Ishikawa (cell line): ENCODE results near the gene PIP4K2A.

Source experiments
- CEBPB ChIP-seq: IDR thresholded peaks from 2 replicates; pipeline ENCODE4 v1.6.1; 2012
- CREB1 ChIP-seq: IDR thresholded peaks from 2 replicates; pipeline ENCODE4 v1.6.1; 2012; ENCODE audit warnings: low read depth
- EGR1 ChIP-seq: IDR thresholded peaks from 2 replicates; pipeline ENCODE4 v1.6.1; 2012
- EP300 ChIP-seq: IDR thresholded peaks from 2 replicates; pipeline ENCODE4 v1.6.1; 2012; ENCODE audit warnings: borderline replicate concordance
- FOXM1 ChIP-seq: IDR thresholded peaks from 2 replicates; pipeline ENCODE4 v1.6.1; 2012; ENCODE audit warnings: low read depth, borderline replicate concordance
- MAX ChIP-seq: IDR thresholded peaks from 2 replicates; pipeline ENCODE4 v1.6.1; 2012
- NFIC ChIP-seq: IDR thresholded peaks from 2 replicates; pipeline ENCODE4 v1.6.1; 2012
- RAD21 ChIP-seq: IDR thresholded peaks from 2 replicates; pipeline ENCODE4 v1.6.1; 2012; ENCODE audit warnings: low read depth
- REST ChIP-seq: IDR thresholded peaks from 2 replicates; pipeline ENCODE4 v1.6.1; 2012; ENCODE audit warnings: low read depth, mild to moderate bottlenecking
- TAF1 ChIP-seq: IDR thresholded peaks from 2 replicates; pipeline ENCODE4 v1.6.1; 2012; ENCODE audit warnings: low read depth, mild to moderate bottlenecking
- TCF12 ChIP-seq: IDR thresholded peaks from 2 replicates; pipeline ENCODE4 v1.6.1; 2012; ENCODE audit warnings: low read depth
- TEAD4 ChIP-seq: IDR thresholded peaks from 2 replicates; pipeline ENCODE4 v1.6.1; 2012
- USF1 ChIP-seq: IDR thresholded peaks from 2 replicates; pipeline ENCODE4 v1.6.1; 2012
- YY1 ChIP-seq: IDR thresholded peaks from 2 replicates; pipeline ENCODE4 v1.6.1; 2012; ENCODE audit warnings: low read depth
- ZBTB7A ChIP-seq: IDR thresholded peaks from 2 replicates; pipeline ENCODE4 v1.6.1; 2012; ENCODE audit warnings: low read depth

Gene PIP4K2A

GRCh38 chr10:22710139-22710745 lies 4.1 kb downstream of the PIP4K2A start:
- TF ChIP-seq RAD21 (no peak), FOXM1 (no peak), EP300 (no peak), REST (no peak), TEAD4 (no peak), MAX (no peak), EGR1 (no peak)

- TF ChIP-seq TEAD4 (no peak), YY1 (no peak)
Measured at GRCh38 chr10:22708772-22709171, 5.6 kb downstream of the PIP4K2A start.

GRCh38 chr10:22705527-22705926 lies 8.9 kb downstream of the PIP4K2A start:
- no peak for TF ChIP-seq TAF1
- TF ChIP-seq TEAD4, result no peak
- TF ChIP-seq TCF12, result no peak
- no peak for TF ChIP-seq EP300
- no peak for TF ChIP-seq CREB1
- no peak for TF ChIP-seq RAD21
- TF ChIP-seq FOXM1, result no peak

- TF ChIP-seq REST (no peak), FOXM1 (no peak), TCF12 (no peak), CEBPB (no peak), YY1 (no peak), ZBTB7A (no peak), EP300 (no peak), USF1 (no peak), TEAD4 (no peak), TAF1 (no peak), EGR1 (no peak), MAX (no peak), RAD21 (no peak), NFIC (no peak), CREB1 (no peak)
Measured at GRCh38 chr10:22704942-22705341, 9.4 kb downstream of the PIP4K2A start.

- no peak for TF ChIP-seq TAF1
- TF ChIP-seq TCF12, result no peak
- no peak for TF ChIP-seq REST
- no peak for TF ChIP-seq EP300
- TF ChIP-seq TEAD4, result no peak
- TF ChIP-seq MAX, result no peak
- TF ChIP-seq RAD21, result no peak
- no peak for TF ChIP-seq YY1
- no peak for TF ChIP-seq CEBPB
- no peak for TF ChIP-seq FOXM1
- no peak for TF ChIP-seq CREB1
Measured at GRCh38 chr10:22704471-22704911, 9.9 kb downstream of the PIP4K2A start.
